HFFc6 (cell line): ENCODE results near the gene SRRM4. TPM values are rescaled to one million over a fixed set of nuclear protein-coding genes. Genes with fewer than 3 reads are reported as not detected.

Experiments
- DNase-seq: peaks from one replicate; pipeline ENCODE4 v3.0.0-alpha.2; 2018
- H3K27ac Mint-ChIP-seq: 2 replicates; pipeline ENCODE4 v1.8.0; 2020; ENCODE audit warnings: mild to moderate bottlenecking, mixed read lengths
- H3K27me3 Mint-ChIP-seq: 2 replicates; pipeline ENCODE4 v1.8.0; 2021; ENCODE audit warnings: mild to moderate bottlenecking, moderate library complexity, mixed read lengths; ENCODE audit not compliant: insufficient read depth
- H3K36me3 Mint-ChIP-seq: 2 replicates; pipeline ENCODE4 v1.8.0; 2021; ENCODE audit warnings: low read depth, mixed read lengths
- H3K4me1 Mint-ChIP-seq: 2 replicates; pipeline ENCODE4 v1.8.0; 2020; ENCODE audit warnings: low read depth, mixed read lengths
- H3K4me3 Mint-ChIP-seq: 2 replicates; pipeline ENCODE4 v1.8.0; 2020; ENCODE audit warnings: mild to moderate bottlenecking, moderate library complexity, mixed read lengths
- H3K9me3 Mint-ChIP-seq: 2 replicates; pipeline ENCODE4 v1.8.0; 2020; ENCODE audit warnings: mild to moderate bottlenecking, mixed read lengths
- CTCF ChIP-seq: fragments of 200-600 bp; sonication (generic); IDR thresholded peaks from 2 replicates; pipeline ENCODE4 v1.5.0; 2021; ENCODE audit warnings: antibody characterized with exemption, mild to moderate bottlenecking
- total RNA-seq, 6 experiments: library from RNA; stranded (reverse); fragmentation: NEBNext Ultra II Directional; extraction: Animal tissue kit (Norgen Biotek cat#: 25700); gene quantifications; 2 replicates in 1 of 6; 3 replicates in 5 of 6; pipeline ENCODE4 v1.2.3, GENCODE V29; 2021

SRRM4 gene
- total RNA-seq, 6 experiments from 2014 or later = not detected

GRCh38 chr12:119071638-119072231 is 90.4 kb downstream of the SRRM4 start:
- H3K9me3 Mint-ChIP-seq = peaks cover 42% of the 10 kb centered on the region
- H3K4me3 Mint-ChIP-seq = no peak overlapping the region
- H3K27me3 Mint-ChIP-seq = peaks cover 3% of the 10 kb centered on the region; the same call in 1 of the 2 replicates
- DNase-seq = no peak
- no peak for TF ChIP-seq CTCF
- H3K36me3 Mint-ChIP-seq = no peaks in the 10 kb centered on the region
- H3K27ac Mint-ChIP-seq = no peak overlapping the region
- no peaks in the 10 kb centered on the region for H3K4me1 Mint-ChIP-seq

GRCh38 chr12:119072440-119072839 is 91.1 kb downstream of the SRRM4 start:
- H3K27me3 Mint-ChIP-seq = peaks cover 1% of the 10 kb centered on the region; the same call in 1 of the 2 replicates
- H3K4me3 Mint-ChIP-seq = no peak overlapping the region
- no peak for DNase-seq
- TF ChIP-seq CTCF = no peak
- no peak overlapping the region for H3K27ac Mint-ChIP-seq
- peaks cover 38% of the 10 kb centered on the region for H3K9me3 Mint-ChIP-seq
- H3K4me1 Mint-ChIP-seq = no peaks in the 10 kb centered on the region
- no peaks in the 10 kb centered on the region for H3K36me3 Mint-ChIP-seq

- no peak overlapping the region for H3K4me3 Mint-ChIP-seq
- H3K27me3 Mint-ChIP-seq = no peaks in the 10 kb centered on the region
- H3K4me1 Mint-ChIP-seq = no peaks in the 10 kb centered on the region
- H3K27ac Mint-ChIP-seq = no peak overlapping the region
- H3K9me3 Mint-ChIP-seq = peaks cover 28% of the 10 kb centered on the region
- no peak for TF ChIP-seq CTCF
- H3K36me3 Mint-ChIP-seq = no peaks in the 10 kb centered on the region
- DNase-seq = no peak
These were observed 94.0 kb downstream of the SRRM4 start for GRCh38 chr12:119075222-119075787.

GRCh38 chr12:119075918-119076317 is 94.6 kb downstream of the SRRM4 start:
- DNase-seq = no peak
- Mint-ChIP-seq H3K4me3 (no peak overlapping the region), H3K4me1 (no peaks in the 10 kb centered on the region), H3K36me3 (no peaks in the 10 kb centered on the region), H3K27ac (no peak overlapping the region), H3K9me3 (peaks cover 22% of the 10 kb centered on the region), H3K27me3 (no peaks in the 10 kb centered on the region)
- TF ChIP-seq CTCF = no peak

GRCh38 chr12:119079530-119079929 is 98.2 kb downstream of the SRRM4 start:
- no peak overlapping the region for H3K4me3 Mint-ChIP-seq
- H3K27me3 Mint-ChIP-seq = peaks cover 1% of the 10 kb centered on the region; the same call in 1 of the 2 replicates
- no peak overlapping the region for H3K27ac Mint-ChIP-seq
- H3K36me3 Mint-ChIP-seq = no peaks in the 10 kb centered on the region
- peaks cover 31% of the 10 kb centered on the region for H3K9me3 Mint-ChIP-seq
- no peaks in the 10 kb centered on the region for H3K4me1 Mint-ChIP-seq
- TF ChIP-seq CTCF = no peak
- no peak for DNase-seq
